Ovary (tissue), 9 donors: ENCODE measurements around the gene CAMKK2. TPM values are rescaled to one million over a fixed set of nuclear protein-coding genes. Genes with fewer than 3 reads are reported as not detected.
A peak's percentile ranks its signal among the peaks of the same experiment; 100 is the strongest.

ENCODE experiments used
- DNase-seq, 5 donors: peaks; one replicate each; pipeline ENCODE4 v3.0.0-alpha.2; 2019 to 2020
- H3K27ac ChIP-seq, 2 donors: fragments of 200-600 bp; one replicate each; pipeline versions ENCODE4 v1.5.1 to v1.8.0; 2019 to 2022
- H3K27me3 ChIP-seq: fragments of 200-600 bp; one replicate; pipeline ENCODE4 v1.8.0; 2022
- H3K36me3 ChIP-seq: fragments of 200-600 bp; sonication (generic); one replicate; pipeline ENCODE4 v1.5.1; 2019
- H3K4me1 ChIP-seq: one replicate; pipeline ENCODE4 v1.8.1; 2013; ENCODE audit warnings: mild to moderate bottlenecking, moderate library complexity; ENCODE audit not compliant: insufficient read depth
- H3K4me3 ChIP-seq: fragments of 200-600 bp; sonication (generic); one replicate; pipeline ENCODE4 v1.5.1; 2017
- H3K9me3 ChIP-seq, 2 donors: fragments of 200-600 bp in 1 of 2; sonication (generic) in 1 of 2; one replicate each; pipeline versions ENCODE4 v1.5.1 to v1.8.1; 2013 to 2019; ENCODE audit warnings: mild to moderate bottlenecking in 1 of 2, moderate library complexity in 1 of 2
- CTCF ChIP-seq, 3 donors: fragments of 450-650 bp in 2 of 3; fragments of 200-600 bp in 1 of 3; IDR thresholded peaks; one replicate each; pipeline versions ENCODE4 v1.5.1 to v1.8.0; 2016 to 2022; ENCODE audit warnings: antibody characterized with exemption in 3 of 3, mild to moderate bottlenecking in 1 of 3
- EP300 ChIP-seq: sonication (generic); formaldehyde crosslinking; IDR thresholded peaks from one replicate; pipeline ENCODE4 v1.6.1; 2017; ENCODE audit warnings: antibody characterized with exemption
- POLR2A ChIP-seq: fragments of 450-650 bp; IDR thresholded peaks from one replicate; pipeline ENCODE4 v1.6.1; 2017; ENCODE audit warnings: antibody characterized with exemption, mild to moderate bottlenecking, moderate library complexity
- WGBS, 3 donors: extraction: QIAGEN DNeasy Blood & Tissue Kit in 1 of 3; methylation state at CpG; one replicate each; pipeline versions ENCODE4 v1.1.5 to v1.1.7; 2013 to 2017; 5-methylcytosine and 5-hydroxymethylcytosine counted together
- intact Hi-C, 4 donors: fragments of 100-400 bp; cut with DNase I; formaldehyde crosslinking; loops; one replicate each; pipeline versions ENCODE4 v1.11.0 to v1.15.1; 2022 to 2023
- polyA plus RNA-seq, 2 donors: library from polyadenylated mRNA; stranded (reverse); fragments of 200-250 nt in 1 of 2; fragments of 350-450 nt in 1 of 2; fragmentation: Illumina TruSeq in 1 of 2; extraction: RNeasy Lipid Tissue Mini Kit (QIAGEN cat#74804) in 1 of 2; gene quantifications; one replicate each; pipeline ENCODE4 v1.2.3, GENCODE V29; 2013 to 2014
- total RNA-seq, 7 donors: library from RNA; depleted of rRNA in 2 of 7; stranded (reverse); fragments of >200 nt in 2 of 7; fragmentation: NEBNext Ultra II Directional in 3 of 7; extraction: Animal tissue kit (Norgen Biotek cat#: 25700) in 3 of 7; gene quantifications; one replicate each; pipeline versions ENCODE4 v1.1.0 to v1.2.4, GENCODE V29; 2016 to 2023
- donor health status: DM: no; HTN: no; CAD: no; lungs with moderate emphysema.
- donor health status: DM: no; HTN: no; CAD: no.
- donor health status: Bipolar disorder and iron deficiency.
- donor health status: DM: yes; HTN: yes; CAD: no.
- donor health status: DM: no; HTN: no; CAD: no.
- donor health status: DM: yes; HTN: yes; CAD: no.

CAMKK2 gene
- total and polyA plus RNA-seq, 9 donors, result 19.0 to 44.6 (median 38.0) TPM

GRCh38 chr12:121279071-121279375, 17.5 kb downstream of the CAMKK2 start:
- Histone ChIP-seq H3K27me3 (no peaks in the 10 kb centered on the region), H3K4me3 (no peak overlapping the region), H3K9me3 (no peaks in the 10 kb centered on the region), H3K4me1 (peaks cover 24% of the 10 kb centered on the region), H3K36me3 (no peaks in the 10 kb centered on the region), H3K27ac (peak overlapping the region; percentile 50 to 60)
- TF ChIP-seq POLR2A, result no peak
- TF ChIP-seq EP300, result no peak
- TF ChIP-seq CTCF (IDR thresholded peaks at IDR 0.05), result no peak
- intact Hi-C loops, result no loop called here
- WGBS, 3 donors, result 11 to 42% (median 17%) methylated on average over 13 of the region's 13 CpGs
- peak in 3 of 5 donors; percentile 65 to 87 (median 75) for DNase-seq

DNA sequence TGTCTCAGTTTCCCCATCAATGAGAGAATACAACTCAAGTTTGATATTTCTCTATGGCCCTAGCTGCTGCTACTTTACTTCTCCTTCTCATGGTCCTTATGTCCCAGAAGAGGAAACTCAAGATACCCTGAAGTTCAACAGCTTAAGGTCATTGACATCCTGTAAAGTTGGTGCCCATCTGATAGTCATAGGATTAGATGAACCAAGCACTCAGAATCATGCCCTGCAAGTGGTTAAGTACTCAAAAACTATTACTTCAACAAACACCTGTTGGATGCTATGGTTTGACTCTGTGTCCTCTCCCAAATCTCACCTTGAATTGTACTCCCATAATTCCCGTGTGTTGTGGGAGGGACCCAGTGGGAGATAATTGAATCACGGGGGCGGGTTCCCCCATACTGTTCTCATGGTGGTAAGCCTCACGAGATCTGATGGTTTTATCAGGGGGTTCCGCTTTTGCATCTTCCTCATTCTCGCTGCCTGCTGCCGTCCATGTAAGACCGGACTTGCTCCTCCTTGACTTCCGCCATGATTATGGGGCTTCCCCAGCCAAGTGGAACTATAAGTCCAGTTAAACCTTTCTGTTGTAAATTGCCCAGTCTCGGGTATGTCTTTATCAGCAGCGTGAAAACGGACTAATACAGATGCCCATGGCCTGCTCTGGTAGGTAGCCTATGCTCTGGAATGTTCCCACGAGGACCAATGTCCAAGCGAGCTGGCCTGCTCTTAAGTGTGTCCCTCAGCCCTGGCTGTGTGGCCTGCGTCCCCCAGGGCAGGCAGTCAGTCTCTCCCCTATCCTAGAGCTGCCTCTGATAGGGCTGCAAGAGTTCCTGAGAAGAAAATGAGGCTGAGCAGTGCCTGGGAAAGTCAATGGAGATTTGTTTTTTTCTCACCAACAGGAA, 18.1 kb downstream of the CAMKK2 start:
- H3K36me3 ChIP-seq, result no peaks in the 10 kb centered on the region
- H3K27ac ChIP-seq, result peak overlapping the region in 1 of 2 donors; percentile 60
- peak in 1 of 5 donors; percentile 28 for DNase-seq
- TF ChIP-seq EP300 (no peak), POLR2A (no peak), CTCF (IDR thresholded peaks at IDR 0.05) (no peak)
- no peak overlapping the region for H3K4me3 ChIP-seq
- WGBS, 3 donors, result 77 to 92% (median 85%) methylated on average over 15 of the region's 15 CpGs
- H3K27me3 ChIP-seq, result no peaks in the 10 kb centered on the region
- intact Hi-C loops, result no loop called here
- H3K9me3 ChIP-seq, result no peaks in the 10 kb centered on the region
- peaks cover 20% of the 10 kb centered on the region for H3K4me1 ChIP-seq

- TF ChIP-seq CTCF (IDR thresholded peaks at IDR 0.05), result no peak
- TF ChIP-seq EP300, result no peak
- no peak for TF ChIP-seq POLR2A
- WGBS, 3 donors, result 81 to 97% (median 95%) methylated on average over 6 of the region's 6 CpGs
- H3K27me3 ChIP-seq, result no peaks in the 10 kb centered on the region
- H3K4me1 ChIP-seq, result peaks cover 20% of the 10 kb centered on the region
- no peak for DNase-seq
- intact Hi-C loops, result no loop called here
- no peak overlapping the region for H3K27ac ChIP-seq
- no peak overlapping the region for H3K4me3 ChIP-seq
- H3K36me3 ChIP-seq, result no peaks in the 10 kb centered on the region
- H3K9me3 ChIP-seq, result no peaks in the 10 kb centered on the region
Observed at GRCh38 chr12:121277374-121277759, 19.1 kb downstream of the CAMKK2 start.

- Histone ChIP-seq H3K36me3 (no peaks in the 10 kb centered on the region), H3K9me3 (no peaks in the 10 kb centered on the region), H3K27me3 (no peaks in the 10 kb centered on the region), H3K4me1 (peaks cover 9% of the 10 kb centered on the region), H3K4me3 (no peak overlapping the region), H3K27ac (no peak overlapping the region)
- TF ChIP-seq CTCF (IDR thresholded peaks at IDR 0.05), result no peak
- no peak for TF ChIP-seq POLR2A
- no peak for TF ChIP-seq EP300
- intact Hi-C loops, result no loop called here
- 91 to 93% (median 93%) methylated on average over 34 to 35 of the region's 35 CpGs for WGBS, 3 donors
- DNase-seq, result peak in 1 of 5 donors; percentile 21
Observed at GRCh38 chr12:121274036-121274763, 22.3 kb downstream of the CAMKK2 start.
